ENCODE results near the gene NOX5. TPM values are rescaled to one million over a fixed set of nuclear protein-coding genes. Genes with fewer than 3 reads are reported as not detected.

The NOX5 gene
- total RNA-seq, 2 experiments from 2014 or later, result not detected

DNA sequence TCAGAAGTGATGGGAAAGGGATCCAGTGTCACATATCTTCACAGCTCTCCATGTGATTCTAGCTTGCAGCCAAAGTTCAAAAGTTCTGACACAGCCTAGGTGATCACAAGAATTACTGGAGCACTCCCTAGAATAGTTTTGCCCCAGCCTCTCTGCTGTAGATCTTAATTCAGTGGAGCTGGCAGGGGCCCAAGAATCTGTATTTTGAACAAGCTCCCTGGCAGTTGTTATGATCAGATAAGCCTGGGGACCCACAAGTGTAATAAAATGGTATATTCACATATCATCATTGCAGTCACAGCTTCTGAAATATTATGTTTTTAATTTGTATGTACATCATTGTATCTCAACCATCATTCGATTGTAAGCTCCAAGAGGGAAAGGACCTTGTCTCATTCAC is 62.3 kb downstream of the NOX5 start:
- Histone ChIP-seq H3K9me3 (ENCODE audit: control insufficient read depth in 1 of 2, insufficient read depth in 1 of 2, low read length in 2 of 2) (no peaks in the 10 kb centered on the region), H3K4me3 (ENCODE audit: low read length) (no peak overlapping the region), H3K36me3 (ENCODE audit: insufficient read depth, low read length) (no peaks in the 10 kb centered on the region), H3K27me3 (ENCODE audit: control insufficient read depth in 1 of 2, insufficient read depth in 2 of 2, low read length in 2 of 2) (peaks cover 20 to 22% of the 10 kb centered on the region in 2 experiments), H3K27ac (ENCODE audit: low read depth in 1 of 2, low read length in 2 of 2) (no peak overlapping the region), H3K4me1 (ENCODE audit: insufficient read depth, low read length) (peaks cover 10% of the 10 kb centered on the region)
- POLR2A ChIA-PET, result no interaction called here
- no peak overlapping the region for H3K4me3 Mint-ChIP-seq
- ATAC-seq (ENCODE audit: poor library complexity) (no peak), DNase-seq (no peak)
- H3K9me3 Mint-ChIP-seq, result no peaks in the 10 kb centered on the region
- peaks cover 49% of the 10 kb centered on the region for H3K27me3 Mint-ChIP-seq
- CTCF ChIA-PET, result no interaction called here
- TF ChIP-seq, protein P1, sequence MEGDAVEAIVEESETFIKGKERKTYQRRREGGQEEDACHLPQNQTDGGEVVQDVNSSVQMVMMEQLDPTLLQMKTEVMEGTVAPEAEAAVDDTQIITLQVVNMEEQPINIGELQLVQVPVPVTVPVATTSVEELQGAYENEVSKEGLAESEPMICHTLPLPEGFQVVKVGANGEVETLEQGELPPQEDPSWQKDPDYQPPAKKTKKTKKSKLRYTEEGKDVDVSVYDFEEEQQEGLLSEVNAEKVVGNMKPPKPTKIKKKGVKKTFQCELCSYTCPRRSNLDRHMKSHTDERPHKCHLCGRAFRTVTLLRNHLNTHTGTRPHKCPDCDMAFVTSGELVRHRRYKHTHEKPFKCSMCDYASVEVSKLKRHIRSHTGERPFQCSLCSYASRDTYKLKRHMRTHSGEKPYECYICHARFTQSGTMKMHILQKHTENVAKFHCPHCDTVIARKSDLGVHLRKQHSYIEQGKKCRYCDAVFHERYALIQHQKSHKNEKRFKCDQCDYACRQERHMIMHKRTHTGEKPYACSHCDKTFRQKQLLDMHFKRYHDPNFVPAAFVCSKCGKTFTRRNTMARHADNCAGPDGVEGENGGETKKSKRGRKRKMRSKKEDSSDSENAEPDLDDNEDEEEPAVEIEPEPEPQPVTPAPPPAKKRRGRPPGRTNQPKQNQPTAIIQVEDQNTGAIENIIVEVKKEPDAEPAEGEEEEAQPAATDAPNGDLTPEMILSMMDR (IDR thresholded peaks at IDR 0.05), result no peak
- peaks cover 7% of the 10 kb centered on the region for H3K4me1 Mint-ChIP-seq (ENCODE audit: low read depth)
- no peaks in the 10 kb centered on the region for H3K36me3 Mint-ChIP-seq (ENCODE audit: low read depth)
- intact Hi-C loops (cut with DNase I, micrococcal nuclease), result no loop called here
- H3K27ac Mint-ChIP-seq, result no peak overlapping the region

DNA sequence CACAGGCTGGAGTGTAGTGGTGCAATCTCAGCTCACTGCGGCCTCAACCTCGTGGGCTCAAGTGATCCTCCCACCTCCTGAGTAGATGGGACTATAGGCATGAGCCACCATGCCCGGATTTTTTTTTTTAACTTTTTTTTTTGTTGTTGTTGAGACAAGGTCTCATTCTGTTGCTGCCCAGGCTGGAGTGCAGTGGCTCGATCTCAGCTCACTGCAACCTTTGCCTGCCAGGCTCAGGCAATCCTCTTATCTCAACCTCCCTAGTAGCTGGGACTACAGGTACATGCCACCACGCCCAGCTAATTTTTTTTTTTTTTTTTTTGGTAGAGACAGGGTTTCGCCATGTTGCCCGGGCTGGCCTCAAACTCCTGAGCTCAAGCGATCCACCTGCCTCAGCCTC is 64.1 kb downstream of the NOX5 start:
- intact Hi-C loops (cut with DNase I, micrococcal nuclease), result no loop called here
- POLR2A ChIA-PET, result no interaction called here
- Mint-ChIP-seq H3K27ac (no peak overlapping the region), H3K4me3 (no peak overlapping the region), H3K4me1 (ENCODE audit: low read depth) (peaks cover 8% of the 10 kb centered on the region), H3K36me3 (ENCODE audit: low read depth) (no peaks in the 10 kb centered on the region), H3K9me3 (no peaks in the 10 kb centered on the region), H3K27me3 (peaks cover 32% of the 10 kb centered on the region)
- Histone ChIP-seq H3K36me3 (ENCODE audit: insufficient read depth, low read length) (no peaks in the 10 kb centered on the region), H3K4me3 (ENCODE audit: low read length) (no peak overlapping the region), H3K27ac (ENCODE audit: low read depth in 1 of 2, low read length in 2 of 2) (no peak overlapping the region), H3K27me3 (ENCODE audit: control insufficient read depth in 1 of 2, insufficient read depth in 2 of 2, low read length in 2 of 2) (peaks cover 18 to 22% of the 10 kb centered on the region in 2 experiments), H3K9me3 (ENCODE audit: control insufficient read depth in 1 of 2, insufficient read depth in 1 of 2, low read length in 2 of 2) (no peaks in the 10 kb centered on the region), H3K4me1 (ENCODE audit: insufficient read depth, low read length) (peaks cover 10% of the 10 kb centered on the region)
- ATAC-seq (ENCODE audit: poor library complexity) (no peak), DNase-seq (no peak)
- TF ChIP-seq, protein P1 (IDR thresholded peaks at IDR 0.05), result no peak
- CTCF ChIA-PET, result no interaction called here

DNA sequence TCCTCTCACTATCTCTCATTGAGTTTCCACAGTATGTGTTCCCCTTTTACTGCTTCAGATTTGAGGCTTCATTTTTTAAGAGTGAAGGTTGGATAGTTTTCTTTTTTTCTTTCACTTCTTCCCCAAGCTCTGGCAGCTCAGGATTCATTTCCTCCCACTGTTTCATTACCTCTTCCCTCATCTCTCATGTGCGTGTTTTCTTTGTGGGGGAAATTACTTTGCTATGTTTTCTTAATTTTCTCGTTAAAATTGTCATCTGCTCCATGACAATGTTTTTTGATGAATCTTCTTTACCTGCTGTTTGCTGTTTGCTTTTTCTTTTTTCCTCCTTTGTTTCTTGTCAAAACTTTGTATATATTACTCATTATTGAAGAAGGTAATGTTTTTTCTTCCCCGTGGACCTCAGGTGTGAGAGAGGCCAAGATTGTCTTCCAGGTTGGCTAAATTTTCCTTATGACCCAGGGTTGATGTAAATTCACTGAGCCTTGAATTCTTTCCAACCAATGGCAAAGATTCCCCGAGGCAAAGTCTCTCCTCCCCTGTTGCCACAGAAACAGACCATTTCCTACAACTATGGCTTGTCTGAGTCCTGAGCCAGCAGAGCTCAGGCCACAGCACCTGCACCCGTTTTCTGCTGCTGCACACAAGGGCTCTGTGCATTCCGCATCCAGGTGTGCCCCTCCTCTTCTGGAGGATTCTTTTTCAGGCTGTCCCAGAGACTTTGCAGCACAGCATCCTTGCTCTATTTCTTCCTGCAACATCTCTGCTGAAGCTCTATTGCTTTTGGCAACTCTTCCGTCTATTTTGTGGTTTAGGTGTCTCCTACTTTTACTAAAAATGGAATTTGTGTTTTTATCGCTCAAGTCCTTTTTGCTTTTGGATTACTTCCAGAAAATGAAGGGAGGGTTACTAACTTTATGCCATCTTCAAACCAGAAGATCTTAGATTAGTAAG is 66.1 kb downstream of the NOX5 start:
- DNase-seq (no peak), ATAC-seq (ENCODE audit: poor library complexity) (no peak)
- H3K27ac ChIP-seq (ENCODE audit: low read depth in 1 of 2, low read length in 2 of 2), result no peak overlapping the region
- peaks cover 5% of the 10 kb centered on the region for H3K4me1 Mint-ChIP-seq (ENCODE audit: low read depth)
- CTCF ChIA-PET, result no interaction called here
- intact Hi-C loops (cut with DNase I, micrococcal nuclease), result no loop called here
- H3K27ac Mint-ChIP-seq, result no peak overlapping the region
- POLR2A ChIA-PET, result no interaction called here
- no peaks in the 10 kb centered on the region for H3K36me3 ChIP-seq (ENCODE audit: insufficient read depth, low read length)
- no peaks in the 10 kb centered on the region for H3K4me1 ChIP-seq (ENCODE audit: insufficient read depth, low read length)
- no peak overlapping the region for H3K4me3 Mint-ChIP-seq
- TF ChIP-seq, protein P1 (IDR thresholded peaks at IDR 0.05), result no peak
- H3K9me3 ChIP-seq (ENCODE audit: control insufficient read depth in 1 of 2, insufficient read depth in 1 of 2, low read length in 2 of 2), result no peaks in the 10 kb centered on the region
- peaks cover 16% of the 10 kb centered on the region for H3K27me3 Mint-ChIP-seq
- peaks cover 0 to 4% of the 10 kb centered on the region in 2 experiments for H3K27me3 ChIP-seq (ENCODE audit: control insufficient read depth in 1 of 2, insufficient read depth in 2 of 2, low read length in 2 of 2)
- H3K9me3 Mint-ChIP-seq, result no peaks in the 10 kb centered on the region
- no peak overlapping the region for H3K4me3 ChIP-seq (ENCODE audit: low read length)
- no peaks in the 10 kb centered on the region for H3K36me3 Mint-ChIP-seq (ENCODE audit: low read depth)

All from CD4-positive, alpha-beta T cell (primary cell).